Fibroblast of pulmonary artery (primary cell): ENCODE results near the gene KCMF1.

Experiments
- DNase-seq: peaks from one replicate; pipeline ENCODE4 v3.0.0-alpha.2; 2010; ENCODE audit warnings: low read depth
- H3K4me3 ChIP-seq: replicated peaks from 2 replicates; pipeline ENCODE4 v1.5.1; 2011; ENCODE audit warnings: low read depth, mild to moderate bottlenecking, control low read depth, low read length, moderate library complexity
- TF ChIP-seq, protein P1 (sequence below): IDR thresholded peaks from 2 replicates; pipeline ENCODE4 v1.5.1; 2011; ENCODE audit warnings: mild to moderate bottlenecking, control low read depth, low read length, inconsistent platforms; ENCODE audit errors: missing control alignments

The KCMF1 gene

DNA sequence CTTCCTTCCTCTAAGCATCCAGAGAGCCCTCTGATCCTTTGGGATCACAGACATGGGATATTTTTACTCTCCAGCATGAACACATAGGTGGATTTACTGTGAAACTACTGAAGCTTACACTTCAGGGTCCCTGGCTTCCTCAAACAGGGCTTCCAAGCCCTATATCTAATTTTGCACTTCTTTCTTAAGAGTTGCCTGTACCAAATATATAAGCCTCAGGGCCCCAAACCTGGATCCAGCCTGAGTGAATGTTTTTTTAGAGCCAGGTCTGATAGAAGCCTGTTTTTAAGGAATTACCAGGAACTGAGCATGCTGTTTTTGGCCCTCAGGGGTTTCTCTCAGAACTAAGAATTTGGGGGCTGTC, 13.2 kb upstream of the KCMF1 start:
- TF ChIP-seq, protein P1, sequence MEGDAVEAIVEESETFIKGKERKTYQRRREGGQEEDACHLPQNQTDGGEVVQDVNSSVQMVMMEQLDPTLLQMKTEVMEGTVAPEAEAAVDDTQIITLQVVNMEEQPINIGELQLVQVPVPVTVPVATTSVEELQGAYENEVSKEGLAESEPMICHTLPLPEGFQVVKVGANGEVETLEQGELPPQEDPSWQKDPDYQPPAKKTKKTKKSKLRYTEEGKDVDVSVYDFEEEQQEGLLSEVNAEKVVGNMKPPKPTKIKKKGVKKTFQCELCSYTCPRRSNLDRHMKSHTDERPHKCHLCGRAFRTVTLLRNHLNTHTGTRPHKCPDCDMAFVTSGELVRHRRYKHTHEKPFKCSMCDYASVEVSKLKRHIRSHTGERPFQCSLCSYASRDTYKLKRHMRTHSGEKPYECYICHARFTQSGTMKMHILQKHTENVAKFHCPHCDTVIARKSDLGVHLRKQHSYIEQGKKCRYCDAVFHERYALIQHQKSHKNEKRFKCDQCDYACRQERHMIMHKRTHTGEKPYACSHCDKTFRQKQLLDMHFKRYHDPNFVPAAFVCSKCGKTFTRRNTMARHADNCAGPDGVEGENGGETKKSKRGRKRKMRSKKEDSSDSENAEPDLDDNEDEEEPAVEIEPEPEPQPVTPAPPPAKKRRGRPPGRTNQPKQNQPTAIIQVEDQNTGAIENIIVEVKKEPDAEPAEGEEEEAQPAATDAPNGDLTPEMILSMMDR, result no peak
- DNase-seq, result no peak
- H3K4me3 ChIP-seq, result no peak overlapping the region

DNA sequence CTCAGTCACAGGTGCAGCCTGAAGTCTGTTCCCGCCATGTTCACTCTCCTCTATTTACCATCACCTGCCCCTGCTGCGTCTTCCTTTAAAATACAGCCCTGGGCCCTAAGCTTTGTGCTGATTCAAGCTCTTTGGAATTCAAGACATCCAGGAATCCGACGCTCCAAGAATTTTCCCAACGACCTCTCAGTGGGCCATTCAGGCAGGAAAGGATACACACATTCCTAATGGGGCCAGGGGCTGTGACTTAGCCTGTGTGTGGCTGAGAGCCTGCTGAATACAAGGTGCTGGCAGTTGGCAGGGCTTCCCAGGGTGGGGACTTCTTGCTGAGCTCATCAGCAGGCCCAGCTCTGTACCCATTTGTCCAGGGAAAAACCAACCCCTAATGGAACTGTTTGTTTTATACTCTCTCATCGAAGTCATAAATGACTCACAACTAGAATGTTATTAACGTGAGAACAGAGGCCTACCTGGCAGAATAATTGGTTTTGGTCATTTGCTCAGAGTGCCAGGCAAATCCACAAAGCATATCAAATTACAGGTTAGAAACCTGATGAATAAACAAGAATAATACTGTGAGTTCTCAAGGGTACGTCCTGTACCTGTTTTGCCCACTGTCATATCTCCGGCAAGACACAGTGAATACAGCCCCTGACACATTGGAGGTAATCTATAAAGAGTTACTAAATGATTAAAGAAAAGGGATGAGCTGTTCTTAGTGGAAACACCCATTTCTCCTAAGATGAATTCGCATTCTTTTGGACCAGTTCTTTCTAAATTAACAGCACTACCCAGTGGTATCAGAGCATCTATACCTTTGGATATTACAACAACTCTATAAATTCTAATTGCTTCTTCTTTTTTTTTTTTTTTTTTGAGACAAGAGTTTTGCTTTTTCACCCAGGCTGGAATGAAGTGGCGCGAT, 12.6 kb upstream of the KCMF1 start:
- DNase-seq, result peak; percentile 85
- H3K4me3 ChIP-seq, result no peak overlapping the region
- TF ChIP-seq, protein P1, result no peak

DNA sequence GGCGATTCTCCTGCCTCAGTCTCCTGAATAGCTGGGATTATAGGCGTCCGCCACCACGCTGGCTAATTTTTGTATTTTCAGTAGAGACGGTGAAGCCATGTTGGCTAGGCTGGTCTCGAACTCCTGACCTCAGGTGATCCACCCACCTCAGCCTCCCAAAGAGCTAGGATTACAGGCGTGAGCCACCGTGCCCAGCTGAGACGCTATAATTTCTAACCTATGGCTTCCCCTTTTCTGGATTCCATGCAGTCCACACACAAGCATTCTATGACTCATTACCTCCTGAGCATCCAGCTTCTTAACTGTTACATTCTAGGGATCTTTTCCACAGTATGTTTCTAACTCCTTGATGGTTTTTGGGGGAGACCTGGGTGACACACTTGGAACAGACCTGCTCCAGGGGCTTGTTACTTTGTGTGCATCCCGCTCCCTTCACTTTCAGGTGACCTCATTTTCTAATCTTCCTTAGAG, 11.8 kb upstream of the KCMF1 start:
- peak; percentile 69 for DNase-seq
- H3K4me3 ChIP-seq, result no peak overlapping the region
- TF ChIP-seq, protein P1, result no peak

DNA sequence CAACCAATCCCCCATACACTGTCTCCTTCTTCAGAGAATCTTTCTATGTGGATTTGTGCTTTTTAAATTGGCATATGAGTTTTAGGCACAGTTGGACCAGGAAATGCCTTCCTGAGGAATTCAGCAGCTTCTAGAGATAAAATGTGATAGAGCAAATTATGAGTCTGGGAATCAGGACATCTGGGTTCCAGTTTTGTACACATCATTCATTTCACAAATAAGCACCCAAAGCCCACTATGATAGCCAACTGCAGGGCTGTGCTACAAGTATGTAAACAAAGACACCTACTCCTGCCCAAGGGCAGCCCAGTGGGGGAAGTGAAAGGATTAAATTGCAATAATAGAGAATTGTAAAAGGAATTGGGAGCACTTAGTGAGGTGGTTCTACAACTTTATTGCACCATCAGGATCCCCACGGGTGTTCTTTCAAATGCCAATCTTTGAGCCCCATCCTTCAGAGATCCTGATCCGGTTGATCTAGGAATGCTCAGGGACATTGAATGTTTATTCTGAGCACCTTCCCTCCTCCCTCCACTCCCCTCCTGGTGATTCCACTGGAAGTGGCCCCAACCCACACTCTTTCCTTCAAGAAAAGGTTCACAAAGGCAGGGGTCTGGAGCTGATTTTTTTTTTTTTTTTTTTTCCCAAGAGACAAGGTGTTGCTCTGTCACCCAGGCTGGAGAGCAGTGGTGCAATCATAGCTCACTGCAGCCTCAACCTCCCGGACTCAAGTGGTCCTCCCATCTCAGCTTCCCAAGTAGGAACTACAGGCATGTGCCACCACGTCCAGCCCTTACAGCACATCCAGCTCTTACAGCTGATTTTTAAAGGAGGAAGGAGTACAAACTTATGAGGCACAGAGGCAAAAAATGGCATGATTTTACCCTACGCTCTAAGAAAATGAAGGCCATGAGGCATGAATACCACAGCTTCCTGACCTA, 11.1 kb upstream of the KCMF1 start:
- no peak for DNase-seq
- no peak overlapping the region for H3K4me3 ChIP-seq
- TF ChIP-seq, protein P1, result no peak

DNA sequence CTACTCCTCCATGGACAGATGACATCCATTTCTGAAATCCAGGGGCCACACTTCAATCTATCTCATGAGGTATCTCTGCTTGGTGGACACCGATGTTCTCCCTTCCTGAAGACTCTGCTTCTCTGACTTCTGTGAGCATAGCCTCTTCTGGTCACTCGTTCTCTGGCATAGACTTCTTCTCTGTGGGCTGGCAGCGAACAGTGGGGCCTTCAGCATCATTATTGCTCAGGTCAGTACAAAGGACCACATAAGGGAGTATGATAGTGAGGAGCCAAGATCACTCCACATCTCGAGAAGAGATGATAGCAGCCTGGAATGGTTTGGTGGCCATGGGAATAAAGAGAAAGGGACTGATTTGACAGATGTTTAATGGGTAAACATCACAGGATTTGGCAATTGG, 8.0 kb upstream of the KCMF1 start:
- no peak for DNase-seq
- TF ChIP-seq, protein P1, result no peak
- no peak overlapping the region for H3K4me3 ChIP-seq

DNA sequence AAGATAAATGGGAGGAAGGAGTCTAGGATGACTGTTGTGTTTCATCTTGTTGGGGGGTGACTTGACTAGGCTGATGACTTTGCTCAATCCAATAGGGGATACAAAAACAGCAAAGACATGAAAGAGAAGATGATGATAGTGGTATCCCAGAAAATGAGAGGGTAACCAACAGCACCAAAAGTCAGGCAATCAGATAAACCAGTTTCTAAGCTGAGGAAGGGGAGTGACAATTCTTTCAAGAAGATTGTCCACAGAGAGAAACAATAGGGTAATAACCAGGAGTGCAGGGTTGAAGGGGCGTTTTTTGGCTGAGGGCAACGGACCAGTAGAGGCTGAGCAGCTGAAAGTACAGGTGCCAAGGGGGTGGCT, 7.7 kb upstream of the KCMF1 start:
- TF ChIP-seq, protein P1, result no peak
- DNase-seq, result no peak
- H3K4me3 ChIP-seq, result no peak overlapping the region
